Measurements from ENCODE around the gene ATRNL1. TPM values are rescaled to one million over a fixed set of nuclear protein-coding genes. Genes with fewer than 3 reads are reported as not detected.

The ATRNL1 gene
- total RNA-seq, 1 donor from 2014 or later = 66.0 TPM

DNA sequence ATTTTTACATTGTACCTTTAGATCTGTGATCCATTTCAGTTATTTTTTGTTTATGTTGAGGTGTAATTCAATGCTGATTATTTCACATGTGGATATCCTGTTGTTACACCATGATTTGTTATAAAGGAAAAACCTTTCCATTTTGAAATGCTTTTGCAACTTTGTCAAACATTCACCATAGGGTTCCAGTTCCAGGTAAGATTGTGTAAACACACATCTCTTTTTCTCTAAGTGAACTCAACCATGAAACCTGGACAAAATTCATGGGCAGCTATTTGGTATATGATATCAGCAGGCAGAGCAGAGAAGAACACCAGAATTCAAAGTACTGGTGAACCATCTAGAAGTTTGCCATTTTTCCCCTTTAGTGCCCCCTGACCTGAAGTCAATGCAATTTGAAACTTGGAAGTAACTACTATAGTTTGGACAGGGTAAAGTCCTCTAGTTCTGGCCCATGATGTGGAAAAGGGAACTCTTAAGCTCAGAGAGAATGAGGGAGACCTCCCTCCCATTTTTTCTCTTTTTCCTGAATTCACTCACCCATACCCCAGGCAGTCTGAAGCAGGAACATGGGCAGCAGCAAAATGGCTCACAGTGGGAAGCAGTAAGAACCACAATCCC is 446.1 kb downstream of the ATRNL1 start:
- Mint-ChIP-seq H3K4me1 (ENCODE audit: low read depth) (no peaks in the 10 kb centered on the region), H3K9me3 (ENCODE audit: low read depth) (peaks cover 12% of the 10 kb centered on the region)

DNA sequence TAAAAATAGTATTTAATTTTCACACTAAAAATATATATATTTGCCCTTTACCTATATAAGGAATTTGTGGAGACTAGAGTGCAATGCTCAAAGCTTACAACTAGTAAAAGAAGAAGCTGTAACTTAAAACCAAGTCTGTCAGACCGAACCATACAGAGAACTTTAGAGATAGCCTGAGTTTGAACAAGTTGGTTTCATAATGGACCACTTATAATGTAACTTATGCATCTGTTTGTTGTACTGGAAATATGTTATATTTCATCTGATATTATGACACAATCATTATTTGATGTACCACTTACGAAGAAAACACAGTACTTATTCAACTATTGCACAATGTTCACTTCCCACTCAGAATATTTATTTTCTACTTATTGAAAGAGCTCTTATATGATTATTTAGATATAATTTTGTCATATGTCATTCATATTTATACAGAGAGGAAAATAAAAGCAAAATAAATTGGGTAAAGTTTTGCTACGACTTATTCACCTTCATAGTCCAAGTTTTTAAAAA is 462.8 kb downstream of the ATRNL1 start:
- DNase-seq (ENCODE audit: low spot score) = no peak
- TF ChIP-seq, protein P1, sequence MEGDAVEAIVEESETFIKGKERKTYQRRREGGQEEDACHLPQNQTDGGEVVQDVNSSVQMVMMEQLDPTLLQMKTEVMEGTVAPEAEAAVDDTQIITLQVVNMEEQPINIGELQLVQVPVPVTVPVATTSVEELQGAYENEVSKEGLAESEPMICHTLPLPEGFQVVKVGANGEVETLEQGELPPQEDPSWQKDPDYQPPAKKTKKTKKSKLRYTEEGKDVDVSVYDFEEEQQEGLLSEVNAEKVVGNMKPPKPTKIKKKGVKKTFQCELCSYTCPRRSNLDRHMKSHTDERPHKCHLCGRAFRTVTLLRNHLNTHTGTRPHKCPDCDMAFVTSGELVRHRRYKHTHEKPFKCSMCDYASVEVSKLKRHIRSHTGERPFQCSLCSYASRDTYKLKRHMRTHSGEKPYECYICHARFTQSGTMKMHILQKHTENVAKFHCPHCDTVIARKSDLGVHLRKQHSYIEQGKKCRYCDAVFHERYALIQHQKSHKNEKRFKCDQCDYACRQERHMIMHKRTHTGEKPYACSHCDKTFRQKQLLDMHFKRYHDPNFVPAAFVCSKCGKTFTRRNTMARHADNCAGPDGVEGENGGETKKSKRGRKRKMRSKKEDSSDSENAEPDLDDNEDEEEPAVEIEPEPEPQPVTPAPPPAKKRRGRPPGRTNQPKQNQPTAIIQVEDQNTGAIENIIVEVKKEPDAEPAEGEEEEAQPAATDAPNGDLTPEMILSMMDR (IDR thresholded peaks at IDR 0.05) = no peak
- peaks cover 6% of the 10 kb centered on the region for H3K4me1 Mint-ChIP-seq (ENCODE audit: low read depth)
- H3K4me3 Mint-ChIP-seq (ENCODE audit: unreplicated experiment) = no peak overlapping the region
- H3K36me3 Mint-ChIP-seq (ENCODE audit: low read depth) = peaks cover 1% of the 10 kb centered on the region
- H3K9me3 Mint-ChIP-seq (ENCODE audit: low read depth) = no peaks in the 10 kb centered on the region
- no peaks in the 10 kb centered on the region for H3K27me3 Mint-ChIP-seq (ENCODE audit: low read depth)
- no peak overlapping the region for H3K27ac Mint-ChIP-seq (ENCODE audit: unreplicated experiment)

More for the DNA sequence above, 446.1 kb downstream of the ATRNL1 start:
- no peak overlapping the region for H3K4me3 Mint-ChIP-seq (ENCODE audit: unreplicated experiment)
- DNase-seq (ENCODE audit: low spot score) = no peak
- TF ChIP-seq, protein P1 (IDR thresholded peaks at IDR 0.05) = no peak
- no peak overlapping the region for H3K27ac Mint-ChIP-seq (ENCODE audit: unreplicated experiment)
- H3K36me3 Mint-ChIP-seq (ENCODE audit: low read depth) = peaks cover 8% of the 10 kb centered on the region
- no peaks in the 10 kb centered on the region for H3K27me3 Mint-ChIP-seq (ENCODE audit: low read depth)

DNA sequence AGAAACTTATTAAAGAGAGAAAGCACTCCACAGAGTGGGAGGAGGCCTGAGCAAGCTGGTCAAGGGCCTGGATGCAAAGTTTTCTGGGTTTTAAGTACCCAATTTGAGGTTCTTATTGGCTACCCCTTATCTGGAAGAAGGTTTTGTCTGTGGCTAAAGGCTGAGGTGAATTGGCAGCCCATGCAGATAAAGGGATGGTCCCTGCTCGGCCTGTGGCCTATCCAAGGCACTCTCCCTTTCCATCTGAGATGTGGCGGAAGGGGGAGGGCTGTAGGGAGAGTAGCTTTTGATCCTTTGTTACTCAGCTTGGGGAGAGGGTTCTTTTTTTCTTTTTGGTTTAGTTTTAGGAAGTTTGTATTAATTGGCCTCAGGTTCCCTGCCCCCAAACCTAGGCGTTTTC is 465.1 kb downstream of the ATRNL1 start:
- Mint-ChIP-seq H3K9me3 (ENCODE audit: low read depth) (no peaks in the 10 kb centered on the region), H3K4me3 (ENCODE audit: unreplicated experiment) (no peak overlapping the region), H3K36me3 (ENCODE audit: low read depth) (peaks cover 1% of the 10 kb centered on the region), H3K27ac (ENCODE audit: unreplicated experiment) (no peak overlapping the region), H3K27me3 (ENCODE audit: low read depth) (no peaks in the 10 kb centered on the region), H3K4me1 (ENCODE audit: low read depth) (no peaks in the 10 kb centered on the region)
- DNase-seq (ENCODE audit: low spot score) = no peak
- TF ChIP-seq, protein P1 (IDR thresholded peaks at IDR 0.05) = no peak

DNA sequence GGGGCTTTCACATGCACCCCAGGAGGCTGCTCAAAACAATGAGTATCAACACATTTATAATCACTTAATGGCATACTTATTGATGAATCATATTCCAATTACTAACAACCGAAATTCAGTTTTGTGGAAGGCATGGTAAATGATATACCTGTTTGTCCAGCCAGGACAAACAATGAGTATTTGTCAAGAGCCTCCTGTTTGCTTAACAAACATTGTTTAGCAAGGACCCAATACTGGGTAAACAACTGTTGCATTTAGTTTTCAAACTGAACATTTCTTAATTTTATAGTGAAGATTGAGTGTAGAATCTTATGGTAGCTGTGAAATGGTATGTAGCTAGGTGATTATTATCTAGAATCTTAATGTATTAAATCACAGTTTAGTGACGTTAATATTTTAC is 473.7 kb downstream of the ATRNL1 start:
- H3K9me3 Mint-ChIP-seq (ENCODE audit: low read depth) = no peaks in the 10 kb centered on the region
- no peak for DNase-seq (ENCODE audit: low spot score)
- no peaks in the 10 kb centered on the region for H3K4me1 Mint-ChIP-seq (ENCODE audit: low read depth)
- no peak overlapping the region for H3K27ac Mint-ChIP-seq (ENCODE audit: unreplicated experiment)
- no peak overlapping the region for H3K4me3 Mint-ChIP-seq (ENCODE audit: unreplicated experiment)
- no peaks in the 10 kb centered on the region for H3K27me3 Mint-ChIP-seq (ENCODE audit: low read depth)
- no peaks in the 10 kb centered on the region for H3K36me3 Mint-ChIP-seq (ENCODE audit: low read depth)
- TF ChIP-seq, protein P1 (IDR thresholded peaks at IDR 0.05) = no peak

- Mint-ChIP-seq H3K9me3 (ENCODE audit: low read depth) (peaks cover 10% of the 10 kb centered on the region), H3K4me3 (ENCODE audit: unreplicated experiment) (no peak overlapping the region), H3K36me3 (ENCODE audit: low read depth) (peaks cover 3% of the 10 kb centered on the region), H3K27ac (ENCODE audit: unreplicated experiment) (no peak overlapping the region), H3K4me1 (ENCODE audit: low read depth) (no peaks in the 10 kb centered on the region), H3K27me3 (ENCODE audit: low read depth) (no peaks in the 10 kb centered on the region)
- TF ChIP-seq, protein P1 (IDR thresholded peaks at IDR 0.05) = peak; percentile 54
- no peak for DNase-seq (ENCODE audit: low spot score)
These were observed 479.7 kb downstream of the ATRNL1 start for GRCh38 chr10:115572740-115573455.
